Left lobe of liver (tissue), 2 donors: ENCODE results near the gene ICAM2. TPM values are rescaled to one million over a fixed set of nuclear protein-coding genes. Genes with fewer than 3 reads are reported as not detected.
"Not testable (repeated sequence)": the region's sequence is repeated elsewhere in the genome, so short reads cannot be mapped to it uniquely, and the experiment has no call there.

Source experiments
- ATAC-seq: fragments of 200-7000 bp; cut with Tn5 transposase; one replicate; pipeline ENCODE4 v1.9.1; 2020; ENCODE audit warnings: mild to moderate bottlenecking, moderate library complexity
- DNase-seq: peaks from one replicate; pipeline ENCODE4 v3.0.0-alpha.2; 2020; ENCODE audit warnings: low spot score
- total RNA-seq: library from RNA; stranded (reverse); gene quantifications from one replicate; pipeline ENCODE4 v1.2.1, GENCODE V29; 2021
- donor health status: DM: no; HTN: no; CAD: no; lungs with moderate emphysema.
- donor health status: DM: no; HTN: yes; CAD: no.

Gene ICAM2
- total RNA-seq, 1 donor from 2014 or later: 5.3 TPM

DNA sequence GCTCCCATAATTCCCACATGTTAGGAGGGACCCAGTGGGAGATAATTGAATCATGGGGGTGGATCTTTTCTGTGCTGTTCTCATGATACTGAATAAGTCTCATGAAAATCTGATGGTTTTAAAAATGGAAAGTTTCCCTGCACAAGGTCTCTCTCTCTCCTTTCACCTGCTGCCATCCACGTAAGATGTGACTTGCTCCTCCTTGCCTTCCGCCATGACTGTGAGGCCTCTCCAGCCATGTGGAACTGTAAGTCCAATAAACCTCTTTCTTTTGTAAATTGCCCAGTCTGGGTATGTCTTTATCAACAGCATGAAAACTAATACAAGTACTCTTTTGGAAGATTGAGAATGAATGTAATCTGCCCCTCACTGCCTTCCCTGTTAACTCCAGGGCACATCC lies 37.8 kb downstream of the ICAM2 start:
- not testable (repeated sequence) for ATAC-seq, DNase-seq

DNA sequence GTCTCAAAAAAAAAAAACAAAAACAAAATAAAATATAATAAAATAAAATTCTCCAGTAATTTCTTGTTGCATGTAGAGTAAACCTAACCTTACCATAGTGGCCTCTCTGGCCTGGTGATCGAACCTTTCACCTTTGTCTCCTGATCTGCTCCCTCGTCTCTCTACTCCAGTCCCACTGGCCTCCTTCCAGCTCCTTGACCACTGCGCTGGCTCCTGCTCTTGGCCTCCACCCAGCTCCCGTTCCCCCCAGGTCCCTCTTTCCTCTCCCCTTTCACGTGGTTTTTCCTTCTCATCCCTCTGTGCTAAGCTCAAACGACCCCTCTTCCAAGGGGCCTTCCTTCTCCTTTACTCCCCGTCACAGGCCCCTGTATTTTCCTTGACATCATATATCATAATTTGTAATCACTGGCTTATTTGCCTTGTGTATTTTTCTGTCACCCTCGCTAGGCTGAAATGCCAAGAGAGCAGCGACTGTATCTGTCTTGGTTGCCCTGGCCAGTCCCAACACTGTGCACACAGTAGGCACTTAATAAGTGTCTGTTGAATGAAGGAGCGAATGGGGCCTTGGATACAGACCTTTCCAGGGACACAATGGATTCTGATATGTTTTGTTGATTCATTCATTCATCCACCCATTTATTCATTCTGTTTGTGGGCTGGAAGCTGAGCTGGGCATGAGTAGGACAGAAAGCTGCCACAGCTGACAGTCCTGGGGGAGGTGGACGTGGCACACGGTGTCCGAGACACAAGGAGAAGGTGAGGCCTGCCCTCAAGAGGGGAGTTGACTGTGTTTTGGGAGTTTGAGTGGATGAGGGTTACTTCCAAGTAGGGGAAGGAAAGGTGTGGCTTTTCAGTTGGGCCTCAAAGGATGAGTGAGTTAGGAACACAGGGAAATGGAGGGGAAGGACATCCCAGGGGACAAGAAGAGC lies 41.9 kb downstream of the ICAM2 start:
- ATAC-seq (no peak), DNase-seq (no peak)

DNA sequence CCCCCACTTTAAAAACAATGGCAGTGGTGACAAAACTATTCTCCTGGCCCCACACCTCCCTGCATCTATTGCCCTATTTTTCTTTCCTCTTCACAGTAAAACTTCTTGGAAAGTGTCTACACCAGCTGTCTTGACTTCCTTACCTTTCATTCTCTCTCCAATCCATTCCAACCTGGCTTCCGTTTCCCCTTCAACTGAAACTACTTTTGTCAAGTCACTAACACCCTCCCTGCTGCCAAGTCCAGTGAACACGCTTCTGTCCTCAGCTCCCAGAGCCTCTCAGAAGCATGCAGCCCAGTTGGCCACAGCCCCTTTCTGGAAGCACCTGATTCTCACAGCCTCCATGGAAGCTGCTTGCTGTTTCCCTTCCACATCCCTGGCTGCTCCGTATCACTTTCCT lies 43.7 kb downstream of the ICAM2 start:
- no peak for ATAC-seq
- DNase-seq: no peak

DNA sequence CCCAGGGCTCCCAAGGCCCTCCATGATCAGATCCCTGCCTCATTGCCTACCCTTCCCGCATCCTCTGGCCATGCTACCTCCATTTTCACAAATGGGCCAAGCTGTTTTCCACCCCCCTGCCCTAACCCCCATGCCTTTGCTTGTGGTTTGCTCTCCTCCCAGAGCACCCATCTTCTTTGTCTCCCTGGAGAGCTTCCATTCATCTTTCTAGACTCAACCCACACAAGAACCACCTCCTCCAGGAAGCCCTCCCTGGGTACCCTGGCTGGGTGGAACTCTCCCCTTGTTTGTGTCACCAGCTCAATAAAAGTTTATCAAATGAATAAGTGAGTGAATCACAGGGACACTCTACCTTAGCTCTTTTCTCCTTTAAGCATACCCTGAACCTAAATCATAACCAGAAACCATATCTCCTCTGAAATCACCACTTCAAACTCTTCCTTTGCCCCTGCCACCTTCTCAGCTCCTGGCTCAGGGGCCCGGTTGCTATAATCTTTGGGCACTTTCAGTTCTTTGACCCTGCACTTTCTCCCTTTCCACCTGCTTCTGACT lies 44.8 kb downstream of the ICAM2 start:
- ATAC-seq (no peak), DNase-seq (no peak)

DNA sequence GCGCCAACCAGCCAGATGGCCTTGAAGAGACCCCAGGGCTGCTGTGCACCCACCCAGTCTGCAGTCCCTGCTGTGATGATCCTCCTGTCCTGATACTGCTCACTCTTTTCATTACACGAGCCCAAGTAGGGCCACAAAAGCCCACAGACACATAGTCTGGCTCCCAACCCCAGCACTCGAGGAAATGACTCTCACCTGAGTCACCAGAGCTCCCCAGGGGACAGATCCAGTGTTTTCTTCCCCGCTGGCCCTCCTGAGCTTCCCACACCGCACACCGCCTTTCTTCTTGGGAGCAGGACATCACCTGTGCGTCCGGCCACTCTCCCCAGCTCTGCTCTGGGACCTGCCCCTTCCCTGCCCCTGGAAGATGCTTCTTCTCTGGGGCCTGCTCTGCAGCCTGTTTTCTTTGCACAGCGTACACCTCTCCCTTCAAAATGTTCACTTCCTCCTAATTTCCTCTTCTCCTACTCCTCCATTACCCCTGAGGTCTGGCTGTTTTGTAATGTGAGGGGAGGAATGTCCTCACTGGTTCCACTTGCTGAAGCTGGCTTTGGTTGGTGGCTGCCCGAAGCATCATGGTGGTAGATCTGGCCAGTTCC lies 45.7 kb downstream of the ICAM2 start:
- DNase-seq (no peak), ATAC-seq (no peak)

DNA sequence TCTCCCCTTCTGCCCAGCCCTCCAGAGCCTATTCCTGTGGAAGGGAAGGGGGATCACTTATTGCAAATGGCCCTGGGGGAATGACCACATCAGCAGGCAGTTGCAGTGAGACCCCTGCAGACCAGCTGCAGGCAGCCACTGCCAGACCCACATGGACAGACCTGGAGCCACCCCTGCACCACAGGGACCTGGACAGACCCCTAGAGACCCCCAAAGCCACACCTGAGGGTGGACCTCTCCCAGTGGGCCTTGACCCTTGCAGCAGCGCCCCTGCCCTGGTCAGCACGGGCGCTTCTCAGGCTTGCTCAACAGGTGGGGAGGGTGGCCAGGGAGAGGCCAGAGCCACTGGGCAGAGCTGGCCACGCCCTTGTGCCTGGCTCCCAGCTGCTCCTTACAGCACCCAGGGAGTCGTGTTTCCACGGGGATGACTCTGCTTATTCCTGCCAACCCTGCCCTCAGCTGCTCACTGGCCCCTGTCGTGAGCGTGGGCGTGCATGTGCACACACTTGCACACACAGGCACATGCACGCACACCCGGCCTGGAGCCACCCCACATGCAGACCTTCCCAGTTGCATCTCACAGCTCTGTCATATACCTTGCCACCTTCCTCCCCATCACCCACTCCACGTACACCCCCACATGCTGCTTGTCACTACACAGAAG lies 46.4 kb downstream of the ICAM2 start:
- ATAC-seq (no peak), DNase-seq (no peak)

DNA sequence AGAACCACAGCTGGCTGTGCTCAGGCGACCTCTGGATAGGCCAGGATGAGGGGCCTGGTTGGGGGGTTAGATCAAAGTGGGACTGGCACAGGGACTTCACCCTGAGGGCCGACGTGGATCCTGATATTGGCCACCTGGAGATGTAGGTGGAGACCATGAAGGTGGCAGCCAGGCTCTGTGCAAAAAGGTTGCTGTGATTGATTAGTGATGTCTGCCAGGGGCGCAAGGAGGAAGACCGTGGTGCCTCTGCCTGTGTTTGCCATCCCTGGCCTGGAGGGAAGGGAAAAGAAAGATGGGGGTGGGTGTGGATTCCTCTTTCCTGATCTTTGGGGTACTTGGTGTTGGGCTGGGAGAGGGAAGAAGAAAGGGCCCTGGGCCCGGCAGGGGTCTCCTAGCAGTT lies 47.2 kb downstream of the ICAM2 start:
- DNase-seq (no peak), ATAC-seq (no peak)

DNA sequence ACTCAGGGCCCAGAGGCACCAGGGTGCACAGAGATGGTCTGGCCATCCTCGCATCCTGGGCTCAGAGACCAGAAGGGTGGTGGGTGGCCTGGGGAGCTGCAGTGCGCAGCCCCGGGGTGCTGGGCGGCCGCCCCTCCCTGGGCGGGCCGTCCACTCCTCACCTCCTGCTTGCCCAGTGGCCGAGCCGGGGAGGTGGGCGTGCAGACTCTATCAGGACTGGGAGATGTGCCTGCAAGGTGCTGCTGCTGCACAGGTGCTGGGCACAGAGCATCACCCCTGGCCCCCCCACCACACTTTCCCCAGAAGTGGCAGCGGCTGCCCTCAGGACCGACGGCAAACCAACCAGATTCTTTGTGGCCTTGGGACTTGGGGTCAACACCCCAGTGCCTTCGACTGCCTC lies 47.6 kb downstream of the ICAM2 start, which contains the start of gene SCN4A:
TSS of gene SCN4A (minus strand) at position 123 of the 400 bp plus-strand sequence. CDS start at position 46, 77 bp downstream.
- no peak for DNase-seq
- ATAC-seq: no peak

DNA sequence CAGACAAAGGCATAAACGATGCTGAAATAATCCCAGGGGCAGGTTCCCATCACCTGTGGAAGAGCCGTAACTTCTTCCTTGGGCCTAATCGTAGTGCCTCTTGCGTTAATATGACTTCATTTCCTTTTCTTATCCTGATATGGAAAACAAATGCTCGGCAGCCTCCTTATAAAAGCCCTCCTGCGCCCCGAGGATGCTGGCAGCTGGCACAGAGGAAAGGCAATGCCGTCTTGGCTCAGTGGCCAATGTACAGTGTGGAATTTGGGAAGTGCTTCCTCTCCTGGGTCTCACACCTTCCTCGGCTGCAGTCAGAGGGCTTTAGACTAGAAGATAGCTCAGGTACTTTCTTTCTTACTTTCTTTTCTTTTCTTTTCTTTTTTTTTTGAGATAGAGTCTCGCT lies 51.2 kb downstream of the ICAM2 start:
- DNase-seq (no peak), ATAC-seq (no peak)

DNA sequence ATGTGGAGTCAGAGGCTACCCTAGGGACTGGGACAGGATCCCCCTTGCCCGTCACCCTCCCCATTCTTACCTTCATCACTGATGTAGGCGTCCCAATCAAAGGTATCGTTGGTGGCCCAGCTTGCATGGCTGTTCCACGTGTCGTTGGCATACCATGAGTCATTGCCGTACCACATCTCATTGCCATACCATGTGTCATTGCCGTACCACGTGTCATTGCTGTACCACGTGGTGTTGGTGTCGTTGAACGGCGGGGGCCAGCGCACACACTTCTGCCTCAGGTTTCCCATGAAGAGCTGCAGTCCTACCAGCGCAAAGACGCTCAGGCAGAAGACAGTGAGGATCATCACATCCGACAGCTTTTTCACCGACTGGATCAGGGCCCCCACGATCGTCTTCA lies 52.5 kb downstream of the ICAM2 start:
- no peak for DNase-seq
- no peak for ATAC-seq

DNA sequence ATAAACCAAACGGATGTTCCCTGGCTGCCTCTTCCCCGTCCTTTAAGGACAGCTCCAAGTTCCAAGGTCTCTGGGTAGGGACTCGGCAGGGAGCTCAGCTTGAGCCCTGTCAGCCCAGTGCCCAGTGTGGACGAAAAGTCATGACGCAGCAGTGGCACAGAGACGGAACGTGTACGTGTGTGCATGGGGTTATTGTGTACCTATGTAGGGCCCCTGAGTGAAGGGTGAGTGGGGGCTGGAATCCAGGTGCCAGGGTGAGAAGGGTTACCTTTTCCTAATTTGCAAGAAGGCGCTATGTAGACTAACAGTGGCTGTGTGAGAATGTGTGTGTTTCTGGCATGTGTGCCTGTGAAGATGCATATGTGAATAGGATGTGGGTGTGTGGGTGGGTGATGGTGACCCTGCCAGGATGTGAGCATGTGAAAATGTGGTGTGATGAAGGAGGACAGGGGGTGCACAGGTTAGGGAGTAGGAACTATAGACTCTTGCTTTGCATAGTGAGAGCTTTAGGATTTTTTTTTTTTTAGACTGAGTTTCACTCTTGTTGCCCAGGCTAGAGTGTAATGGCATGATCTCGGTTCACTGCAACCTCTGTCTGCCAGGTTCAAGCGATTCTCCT lies 53.7 kb downstream of the ICAM2 start:
- ATAC-seq (no peak), DNase-seq (no peak)

DNA sequence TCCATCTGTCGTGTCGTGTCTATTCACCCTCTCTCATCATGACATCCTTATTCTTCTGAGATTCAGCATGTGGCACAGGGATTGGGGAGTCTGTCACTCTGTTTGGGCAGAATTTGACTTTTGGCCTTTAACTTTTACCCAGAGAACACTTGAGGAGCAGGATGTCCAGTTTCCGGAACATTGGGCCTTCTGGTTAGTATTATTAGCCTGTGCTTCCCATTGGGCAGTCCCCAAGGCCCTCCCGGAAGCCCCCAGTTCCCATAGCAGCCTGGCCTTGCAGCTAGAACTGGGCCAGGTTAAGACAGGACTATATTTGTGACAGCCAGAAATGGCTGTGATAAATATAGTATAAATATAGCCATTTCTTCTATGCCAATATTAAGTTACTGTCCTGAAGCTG lies 57.3 kb downstream of the ICAM2 start:
- ATAC-seq (peak; percentile 31), DNase-seq (no peak)

DNA sequence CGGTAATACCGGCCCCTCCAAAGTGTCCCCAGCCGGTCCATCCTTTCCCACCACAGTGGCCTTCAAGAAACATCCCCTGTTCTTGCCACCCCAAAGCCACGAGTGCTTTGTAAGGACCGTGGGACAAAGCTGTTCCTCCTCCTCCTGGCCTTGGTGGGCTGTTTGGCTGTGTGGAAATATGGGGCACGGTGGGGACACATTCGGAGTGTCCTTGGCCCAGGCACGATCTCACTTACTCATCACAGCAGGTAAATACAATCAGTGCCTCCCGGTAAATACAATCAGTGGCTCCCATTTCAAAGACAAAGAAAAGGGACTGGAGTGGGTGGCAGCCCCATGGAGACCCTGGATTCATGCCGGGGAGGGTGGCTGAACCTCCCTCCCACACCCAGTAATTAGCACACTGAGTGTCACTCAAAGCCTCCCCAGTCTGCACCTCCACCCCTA lies 58.1 kb downstream of the ICAM2 start:
- DNase-seq (no peak), ATAC-seq (no peak)

DNA sequence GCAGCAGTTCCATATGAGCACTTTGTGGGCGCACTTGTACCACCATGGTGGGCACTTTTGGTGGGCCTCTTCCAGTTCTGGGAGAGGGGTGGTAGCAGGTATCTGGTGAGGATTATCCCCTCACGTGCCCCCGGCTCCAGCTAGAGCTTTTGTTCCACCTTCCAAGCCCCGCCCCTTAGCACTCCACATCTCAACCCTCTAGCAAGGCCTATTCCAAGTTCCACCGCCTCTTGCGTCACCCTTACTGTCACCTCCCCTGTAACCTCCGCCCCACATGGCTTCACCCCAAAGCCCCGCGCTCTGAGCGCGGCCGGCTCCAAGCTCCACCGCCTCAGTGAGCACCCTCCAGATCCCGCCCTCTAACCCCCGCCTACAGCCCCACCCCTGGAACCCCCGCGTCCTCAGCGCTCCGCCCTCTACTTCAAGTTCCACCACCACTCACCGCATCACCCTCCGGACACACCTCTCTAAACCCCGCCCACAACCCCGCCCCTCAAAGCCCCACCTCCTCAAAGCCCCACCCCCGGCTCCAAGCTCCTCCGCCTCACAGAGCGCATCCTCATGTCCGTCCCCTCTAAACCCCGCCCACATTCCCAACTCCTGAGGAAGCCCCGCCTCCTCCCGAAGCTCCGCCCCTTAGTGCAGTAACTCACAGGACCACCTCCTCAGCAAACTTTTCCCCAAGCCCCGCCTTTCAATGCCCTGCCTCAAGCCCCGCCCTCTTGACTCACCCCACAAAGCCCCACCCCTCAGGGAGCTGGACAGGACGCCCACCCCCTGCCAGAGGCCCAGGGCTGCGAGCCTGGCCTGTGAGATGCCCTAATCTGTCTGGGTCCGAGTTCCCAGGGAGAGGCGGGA lies 58.8 kb downstream of the ICAM2 start:
- peak; percentile 73 for DNase-seq
- peak; percentile 76 for ATAC-seq

DNA sequence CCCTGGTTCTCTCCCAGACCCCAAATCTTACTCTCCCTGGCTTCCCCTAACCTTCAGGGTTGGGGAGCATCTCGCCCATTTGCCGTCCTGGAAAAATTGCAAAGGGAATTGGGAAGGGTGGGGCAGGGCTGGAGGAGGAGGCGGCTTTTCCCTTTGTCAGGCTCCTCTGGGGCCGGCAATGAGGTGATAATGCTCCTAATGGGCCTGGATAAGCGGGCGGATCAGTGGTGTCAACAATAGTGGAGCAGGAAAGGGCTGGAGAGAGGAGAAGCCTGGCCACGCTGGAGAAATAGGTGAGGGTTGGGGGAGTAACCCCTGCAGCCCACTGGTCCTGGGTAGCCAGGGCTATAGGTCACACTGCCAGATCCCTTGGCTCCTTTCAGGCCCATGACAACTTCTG lies 60.0 kb downstream of the ICAM2 start:
- ATAC-seq (no peak), DNase-seq (no peak)

DNA sequence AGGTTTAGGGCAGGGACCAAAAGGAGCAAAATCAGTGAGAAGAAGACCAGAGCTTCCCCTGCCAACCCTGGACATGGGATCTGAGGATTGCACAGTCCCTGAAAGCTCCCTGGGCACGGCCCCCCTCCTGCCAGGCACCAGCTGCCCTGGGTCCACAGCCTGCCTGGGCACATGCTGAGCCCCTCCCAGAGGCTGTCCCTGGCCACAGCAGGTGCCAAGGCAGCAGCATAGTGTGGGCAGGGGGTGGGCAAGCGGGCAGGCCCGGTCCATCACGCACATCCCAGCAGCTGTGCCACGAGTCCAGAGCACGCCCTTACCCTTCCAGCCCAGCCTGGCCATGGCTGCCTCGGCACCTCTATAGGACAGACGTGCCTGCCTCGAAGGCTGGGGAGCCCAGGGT lies 60.4 kb downstream of the ICAM2 start:
- no peak for DNase-seq
- ATAC-seq: no peak

DNA sequence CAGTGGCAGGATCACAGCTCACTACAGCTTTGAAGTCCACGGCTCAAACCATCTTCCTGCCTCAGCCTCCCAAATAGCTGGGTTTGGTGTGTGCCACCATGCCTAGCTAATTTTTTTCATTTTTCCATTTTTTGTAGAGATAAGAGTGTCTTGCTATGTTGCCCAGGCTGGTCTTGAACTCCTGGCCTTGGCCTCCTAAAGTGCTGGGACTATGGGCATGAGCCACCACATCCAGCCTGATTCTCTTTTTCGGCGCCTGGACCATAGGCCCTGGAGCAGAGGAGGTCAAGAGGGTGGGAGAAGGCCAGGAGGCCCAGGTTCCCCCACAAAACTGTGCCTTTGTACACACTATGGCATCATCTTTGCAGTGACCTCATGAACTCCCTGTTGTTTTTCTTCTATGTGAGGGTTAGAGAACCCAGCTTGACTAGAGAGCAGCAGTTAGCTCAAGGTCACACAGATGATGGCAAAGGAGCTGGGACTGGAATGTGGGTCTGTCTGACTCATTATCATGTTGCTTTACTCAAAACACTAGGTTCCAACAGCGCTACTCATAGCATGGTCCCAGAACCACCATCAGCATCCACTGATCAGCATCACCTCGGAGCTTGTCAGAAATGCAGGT lies 64.0 kb downstream of the ICAM2 start:
- ATAC-seq (no peak), DNase-seq (no peak)

DNA sequence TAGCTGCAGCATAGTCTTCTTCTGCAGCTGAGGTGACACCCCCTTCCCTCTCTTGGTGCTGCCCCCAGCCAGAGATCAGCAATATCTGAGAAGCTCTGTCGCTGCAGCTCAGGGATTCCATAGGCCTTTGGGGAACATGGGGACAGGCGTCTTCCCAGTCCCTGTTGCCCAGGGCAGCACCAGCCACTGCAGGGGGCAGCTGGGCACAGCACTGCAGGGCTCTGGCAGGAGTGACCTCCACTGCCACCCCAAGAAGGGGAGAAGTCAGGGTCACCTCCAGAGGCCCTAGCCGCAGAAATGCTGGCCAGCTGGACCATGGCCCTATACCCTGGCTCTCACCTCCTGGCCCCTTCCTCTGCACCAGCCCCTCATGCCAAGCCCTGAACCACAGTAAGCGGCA lies 64.6 kb downstream of the ICAM2 start:
- DNase-seq (no peak), ATAC-seq (no peak)

DNA sequence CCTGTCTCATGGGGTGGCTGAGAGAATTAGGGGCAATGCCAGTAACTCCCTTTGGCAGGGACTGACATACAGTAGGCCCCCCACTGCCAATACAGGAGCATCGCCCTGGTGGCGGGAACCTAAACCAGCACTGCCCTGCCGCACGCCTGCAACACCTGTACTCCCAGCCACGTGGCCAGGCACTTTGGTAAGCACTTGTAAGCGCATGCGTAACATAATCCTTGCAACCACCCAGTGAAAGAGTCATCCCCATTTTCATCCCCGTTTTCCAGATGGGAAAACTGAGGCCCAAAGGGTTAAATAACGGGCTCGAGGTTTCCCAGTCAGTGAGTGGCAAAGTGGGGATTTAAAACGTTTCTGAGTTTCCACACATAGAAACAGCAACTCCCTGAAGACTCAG lies 65.2 kb downstream of the ICAM2 start:
- ATAC-seq (no peak), DNase-seq (no peak)
